ENCODE results near the gene SPTLC1.

SPTLC1 gene

GRCh38 chr9:92026206-92027002, 88.8 kb downstream of the SPTLC1 start:
- TF ChIP-seq TCF12 (IDR thresholded peaks at IDR 0.05; ENCODE audit: low read depth), result no peak
- no peak for TF ChIP-seq CREB1 (IDR thresholded peaks at IDR 0.05; ENCODE audit: low read depth)
- no peak for TF ChIP-seq ZBTB7A (IDR thresholded peaks at IDR 0.05; ENCODE audit: low read depth)
- no peak for TF ChIP-seq MAX (IDR thresholded peaks at IDR 0.05)
- no peak for TF ChIP-seq RAD21 (IDR thresholded peaks at IDR 0.05; ENCODE audit: low read depth)
- TF ChIP-seq EP300 (IDR thresholded peaks at IDR 0.05; ENCODE audit: borderline replicate concordance), result no peak
- no peak for TF ChIP-seq CEBPB (IDR thresholded peaks at IDR 0.05)
- TF ChIP-seq USF1 (IDR thresholded peaks at IDR 0.05), result no peak
- no peak for TF ChIP-seq NFIC (IDR thresholded peaks at IDR 0.05)
- no peak for TF ChIP-seq EGR1 (IDR thresholded peaks at IDR 0.05)
- TF ChIP-seq FOXM1 (IDR thresholded peaks at IDR 0.05; ENCODE audit: borderline replicate concordance, low read depth), result no peak
- TF ChIP-seq REST (IDR thresholded peaks at IDR 0.05; ENCODE audit: low read depth), result no peak
- TF ChIP-seq TAF1 (IDR thresholded peaks at IDR 0.05; ENCODE audit: low read depth), result no peak
- no peak for TF ChIP-seq YY1 (IDR thresholded peaks at IDR 0.05; ENCODE audit: low read depth)

GRCh38 chr9:92019658-92020057, 95.6 kb downstream of the SPTLC1 start:
- TF ChIP-seq TCF12 (IDR thresholded peaks at IDR 0.05; ENCODE audit: low read depth), result no peak

GRCh38 chr9:92010705-92011536, 104.3 kb downstream of the SPTLC1 start:
- TF ChIP-seq EGR1 (IDR thresholded peaks at IDR 0.05) (no peak), TEAD4 (IDR thresholded peaks at IDR 0.05) (no peak), EP300 (IDR thresholded peaks at IDR 0.05; ENCODE audit: borderline replicate concordance) (no peak)

- TF ChIP-seq YY1 (IDR thresholded peaks at IDR 0.05; ENCODE audit: low read depth), result no peak
- TF ChIP-seq CEBPB (IDR thresholded peaks at IDR 0.05), result no peak
- no peak for TF ChIP-seq TCF12 (IDR thresholded peaks at IDR 0.05; ENCODE audit: low read depth)
- TF ChIP-seq TAF1 (IDR thresholded peaks at IDR 0.05; ENCODE audit: low read depth), result no peak
- TF ChIP-seq RAD21 (IDR thresholded peaks at IDR 0.05; ENCODE audit: low read depth), result no peak
- TF ChIP-seq REST (IDR thresholded peaks at IDR 0.05; ENCODE audit: low read depth), result no peak
- no peak for TF ChIP-seq NFIC (IDR thresholded peaks at IDR 0.05)
- no peak for TF ChIP-seq CREB1 (IDR thresholded peaks at IDR 0.05; ENCODE audit: low read depth)
- no peak for TF ChIP-seq EP300 (IDR thresholded peaks at IDR 0.05; ENCODE audit: borderline replicate concordance)
- no peak for TF ChIP-seq ZBTB7A (IDR thresholded peaks at IDR 0.05; ENCODE audit: low read depth)
- no peak for TF ChIP-seq EGR1 (IDR thresholded peaks at IDR 0.05)
- TF ChIP-seq MAX (IDR thresholded peaks at IDR 0.05), result no peak
- TF ChIP-seq USF1 (IDR thresholded peaks at IDR 0.05), result no peak
- TF ChIP-seq FOXM1 (IDR thresholded peaks at IDR 0.05; ENCODE audit: borderline replicate concordance, low read depth), result no peak
- TF ChIP-seq TEAD4 (IDR thresholded peaks at IDR 0.05), result no peak
Observed at GRCh38 chr9:92008041-92008440, 107.2 kb downstream of the SPTLC1 start.

GRCh38 chr9:92004045-92004392, 111.2 kb downstream of the SPTLC1 start:
- TF ChIP-seq RAD21 (IDR thresholded peaks at IDR 0.05; ENCODE audit: low read depth), result no peak
- no peak for TF ChIP-seq REST (IDR thresholded peaks at IDR 0.05; ENCODE audit: low read depth)
- TF ChIP-seq EP300 (IDR thresholded peaks at IDR 0.05; ENCODE audit: borderline replicate concordance), result no peak
- TF ChIP-seq CEBPB (IDR thresholded peaks at IDR 0.05), result no peak
- TF ChIP-seq ZBTB7A (IDR thresholded peaks at IDR 0.05; ENCODE audit: low read depth), result no peak
- TF ChIP-seq TCF12 (IDR thresholded peaks at IDR 0.05; ENCODE audit: low read depth), result no peak
- TF ChIP-seq EGR1 (IDR thresholded peaks at IDR 0.05), result no peak
- no peak for TF ChIP-seq NFIC (IDR thresholded peaks at IDR 0.05)
- TF ChIP-seq MAX (IDR thresholded peaks at IDR 0.05), result no peak
- TF ChIP-seq USF1 (IDR thresholded peaks at IDR 0.05), result no peak
- no peak for TF ChIP-seq TAF1 (IDR thresholded peaks at IDR 0.05; ENCODE audit: low read depth)
- TF ChIP-seq YY1 (IDR thresholded peaks at IDR 0.05; ENCODE audit: low read depth), result no peak
- no peak for TF ChIP-seq TEAD4 (IDR thresholded peaks at IDR 0.05)
- TF ChIP-seq FOXM1 (IDR thresholded peaks at IDR 0.05; ENCODE audit: borderline replicate concordance, low read depth), result no peak
- no peak for TF ChIP-seq CREB1 (IDR thresholded peaks at IDR 0.05; ENCODE audit: low read depth)

Measured in Ishikawa (cell line).